Activated naive CD8-positive, alpha-beta T cell treated with anti-CD3 and anti-CD28 coated beads for 36 hours (primary cell): ENCODE measurements around the gene ANKRD13D. TPM values are rescaled to one million over a fixed set of nuclear protein-coding genes. Genes with fewer than 3 reads are reported as not detected.

Experiments used
- DNase-seq: peaks from one replicate; pipeline ENCODE4 v3.0.0; 2021
- H3K27ac Mint-ChIP-seq: one replicate; pipeline ENCODE4 v1.8.0; 2022; ENCODE audit warnings: mild to moderate bottlenecking, moderate library complexity, mixed read lengths
- H3K27me3 Mint-ChIP-seq: one replicate; pipeline ENCODE4 v1.8.0; 2022; ENCODE audit warnings: mild to moderate bottlenecking, mixed read lengths
- H3K36me3 Mint-ChIP-seq: one replicate; pipeline ENCODE4 v1.8.0; 2021; ENCODE audit warnings: mild to moderate bottlenecking, mixed read lengths
- H3K4me1 Mint-ChIP-seq: one replicate; pipeline ENCODE4 v1.8.0; 2021; ENCODE audit warnings: mixed read lengths
- H3K4me3 Mint-ChIP-seq: one replicate; pipeline ENCODE4 v1.8.0; 2022; ENCODE audit warnings: mild to moderate bottlenecking, moderate library complexity, mixed read lengths
- H3K9me3 Mint-ChIP-seq: one replicate; pipeline ENCODE4 v1.8.0; 2022; ENCODE audit warnings: mixed read lengths
- total RNA-seq, 2 experiments: library from RNA; stranded (reverse); gene quantifications; one replicate each; pipeline ENCODE4 v1.2.3, GENCODE V29; 2021

Gene ANKRD13D
- total RNA-seq, 2 experiments from 2014 or later, result 52.0 to 55.7 TPM

- DNase-seq, result no peak
- Mint-ChIP-seq H3K9me3 (no peaks in the 10 kb centered on the region), H3K27me3 (peaks cover 6% of the 10 kb centered on the region), H3K4me3 (no peak overlapping the region), H3K4me1 (peaks cover 16% of the 10 kb centered on the region), H3K27ac (no peak overlapping the region), H3K36me3 (no peaks in the 10 kb centered on the region)
Measured at GRCh38 chr11:67321313-67321871, 32.3 kb downstream of the ANKRD13D start.

GRCh38 chr11:67322049-67322448 lies 32.9 kb downstream of the ANKRD13D start:
- DNase-seq, result no peak
- no peaks in the 10 kb centered on the region for H3K9me3 Mint-ChIP-seq
- peaks cover 16% of the 10 kb centered on the region for H3K4me1 Mint-ChIP-seq
- no peak overlapping the region for H3K27ac Mint-ChIP-seq
- no peak overlapping the region for H3K4me3 Mint-ChIP-seq
- H3K27me3 Mint-ChIP-seq, result peaks cover 6% of the 10 kb centered on the region
- H3K36me3 Mint-ChIP-seq, result no peaks in the 10 kb centered on the region

GRCh38 chr11:67323526-67323925 lies 34.4 kb downstream of the ANKRD13D start:
- Mint-ChIP-seq H3K4me1 (peaks cover 9% of the 10 kb centered on the region), H3K36me3 (no peaks in the 10 kb centered on the region), H3K4me3 (no peak overlapping the region), H3K9me3 (no peaks in the 10 kb centered on the region), H3K27ac (no peak overlapping the region), H3K27me3 (peaks cover 5% of the 10 kb centered on the region)
- no peak for DNase-seq

GRCh38 chr11:67332081-67332691 lies 43.1 kb downstream of the ANKRD13D start:
- H3K36me3 Mint-ChIP-seq, result peaks cover 2% of the 10 kb centered on the region
- H3K4me3 Mint-ChIP-seq, result no peak overlapping the region
- no peaks in the 10 kb centered on the region for H3K4me1 Mint-ChIP-seq
- no peaks in the 10 kb centered on the region for H3K9me3 Mint-ChIP-seq
- H3K27me3 Mint-ChIP-seq, result no peaks in the 10 kb centered on the region
- H3K27ac Mint-ChIP-seq, result no peak overlapping the region
- no peak for DNase-seq

- H3K27ac Mint-ChIP-seq, result no peak overlapping the region
- DNase-seq, result no peak
Measured at GRCh38 chr11:67337257-67337656, 48.2 kb downstream of the ANKRD13D start.

GRCh38 chr11:67344264-67344663 lies 55.2 kb downstream of the ANKRD13D start:
- Mint-ChIP-seq H3K36me3 (no peaks in the 10 kb centered on the region), H3K4me3 (peak overlapping the region; percentile 38), H3K27me3 (no peaks in the 10 kb centered on the region), H3K4me1 (peaks cover 32% of the 10 kb centered on the region), H3K27ac (peak overlapping the region; percentile 85), H3K9me3 (no peaks in the 10 kb centered on the region)
- peak; percentile 17 for DNase-seq

More at GRCh38 chr11:67337257-67337656, 48.2 kb downstream of the ANKRD13D start:
- Mint-ChIP-seq H3K9me3 (no peaks in the 10 kb centered on the region), H3K4me1 (no peaks in the 10 kb centered on the region), H3K4me3 (no peak overlapping the region), H3K27me3 (no peaks in the 10 kb centered on the region), H3K36me3 (no peaks in the 10 kb centered on the region)

GRCh38 chr11:67345247-67345919 lies 56.3 kb downstream of the ANKRD13D start:
- H3K4me1 Mint-ChIP-seq, result peaks cover 37% of the 10 kb centered on the region
- H3K27me3 Mint-ChIP-seq, result no peaks in the 10 kb centered on the region
- no peaks in the 10 kb centered on the region for H3K36me3 Mint-ChIP-seq
- H3K9me3 Mint-ChIP-seq, result no peaks in the 10 kb centered on the region
- DNase-seq, result no peak
- H3K4me3 Mint-ChIP-seq, result peak overlapping the region; percentile 14
- peak overlapping the region; percentile 85 for H3K27ac Mint-ChIP-seq

GRCh38 chr11:67345920-67346819 lies 57.1 kb downstream of the ANKRD13D start:
- no peak for DNase-seq
- Mint-ChIP-seq H3K9me3 (no peaks in the 10 kb centered on the region), H3K27me3 (no peaks in the 10 kb centered on the region), H3K27ac (peak overlapping the region; percentile 85), H3K4me3 (no peak overlapping the region), H3K36me3 (no peaks in the 10 kb centered on the region), H3K4me1 (peaks cover 41% of the 10 kb centered on the region)

- Mint-ChIP-seq H3K36me3 (no peaks in the 10 kb centered on the region), H3K27me3 (no peaks in the 10 kb centered on the region), H3K4me1 (peaks cover 49% of the 10 kb centered on the region), H3K27ac (no peak overlapping the region), H3K4me3 (no peak overlapping the region), H3K9me3 (no peaks in the 10 kb centered on the region)
- DNase-seq, result no peak
Measured at GRCh38 chr11:67347964-67348749, 59.1 kb downstream of the ANKRD13D start.

GRCh38 chr11:67349036-67349435 lies 59.9 kb downstream of the ANKRD13D start:
- DNase-seq, result no peak
- H3K4me1 Mint-ChIP-seq, result peaks cover 52% of the 10 kb centered on the region
- H3K4me3 Mint-ChIP-seq, result no peak overlapping the region
- no peaks in the 10 kb centered on the region for H3K36me3 Mint-ChIP-seq
- H3K27ac Mint-ChIP-seq, result no peak overlapping the region
- H3K27me3 Mint-ChIP-seq, result no peaks in the 10 kb centered on the region
- H3K9me3 Mint-ChIP-seq, result no peaks in the 10 kb centered on the region

GRCh38 chr11:67349457-67349856 lies 60.4 kb downstream of the ANKRD13D start:
- Mint-ChIP-seq H3K36me3 (no peaks in the 10 kb centered on the region), H3K27me3 (no peaks in the 10 kb centered on the region), H3K4me1 (peaks cover 53% of the 10 kb centered on the region), H3K27ac (peak overlapping the region; percentile 12), H3K4me3 (no peak overlapping the region), H3K9me3 (no peaks in the 10 kb centered on the region)
- no peak for DNase-seq

GRCh38 chr11:67349928-67350465 lies 60.9 kb downstream of the ANKRD13D start:
- H3K4me3 Mint-ChIP-seq, result no peak overlapping the region
- H3K27ac Mint-ChIP-seq, result peak overlapping the region; percentile 12
- no peaks in the 10 kb centered on the region for H3K27me3 Mint-ChIP-seq
- H3K9me3 Mint-ChIP-seq, result no peaks in the 10 kb centered on the region
- no peak for DNase-seq
- peaks cover 54% of the 10 kb centered on the region for H3K4me1 Mint-ChIP-seq
- H3K36me3 Mint-ChIP-seq, result no peaks in the 10 kb centered on the region

GRCh38 chr11:67351275-67352005 lies 62.3 kb downstream of the ANKRD13D start:
- H3K27me3 Mint-ChIP-seq, result no peaks in the 10 kb centered on the region

More at GRCh38 chr11:67351275-67352005, 62.3 kb downstream of the ANKRD13D start:
- Mint-ChIP-seq H3K9me3 (no peaks in the 10 kb centered on the region), H3K27ac (peak overlapping the region; percentile 57), H3K4me3 (peak overlapping the region; percentile 22), H3K4me1 (peaks cover 41% of the 10 kb centered on the region), H3K36me3 (no peaks in the 10 kb centered on the region)
- peak; percentile 65 for DNase-seq
